Immature natural killer cell (primary cell): ENCODE measurements around the gene PBX1. TPM values are rescaled to one million over a fixed set of nuclear protein-coding genes. Genes with fewer than 3 reads are reported as not detected.

ENCODE experiments used
- DNase-seq, 3 donors: peaks; one replicate each; pipeline ENCODE4 v3.0.0; 2022; ENCODE audit warnings: mixed read lengths in 1 of 3
- H3K27ac Mint-ChIP-seq, 6 donors: one replicate each; pipeline ENCODE4 v1.8.0; 2020; ENCODE audit warnings: mixed read lengths in 6 of 6, mild to moderate bottlenecking in 5 of 6, inconsistent platforms in 4 of 6, moderate library complexity in 3 of 6
- H3K27me3 Mint-ChIP-seq, 3 donors: one replicate each; pipeline ENCODE4 v1.8.0; 2020 to 2021; ENCODE audit warnings: low read depth in 3 of 3, mild to moderate bottlenecking in 3 of 3, mixed read lengths in 3 of 3, moderate library complexity in 3 of 3, inconsistent platforms in 1 of 3
- H3K36me3 Mint-ChIP-seq, 3 donors: one replicate each; pipeline ENCODE4 v1.8.0; 2020; ENCODE audit warnings: mixed read lengths in 3 of 3, inconsistent platforms in 2 of 3, mild to moderate bottlenecking in 2 of 3
- H3K4me1 Mint-ChIP-seq, 2 donors: one replicate each; pipeline ENCODE4 v1.8.0; 2020; ENCODE audit warnings: inconsistent platforms in 2 of 2, mild to moderate bottlenecking in 2 of 2, mixed read lengths in 2 of 2, moderate library complexity in 1 of 2
- H3K4me3 Mint-ChIP-seq, 5 donors: one replicate each; pipeline ENCODE4 v1.8.0; 2020; ENCODE audit warnings: mild to moderate bottlenecking in 5 of 5, mixed read lengths in 5 of 5, inconsistent platforms in 3 of 5, moderate library complexity in 3 of 5
- H3K9me3 Mint-ChIP-seq, 6 donors: one replicate each; pipeline ENCODE4 v1.8.0; 2020; ENCODE audit warnings: mild to moderate bottlenecking in 6 of 6, mixed read lengths in 6 of 6, inconsistent platforms in 4 of 6, moderate library complexity in 3 of 6
- polyA plus RNA-seq, 3 donors: library from polyadenylated mRNA; unstranded; fragments of 300-500 nt; fragmentation: Illumina TruSeq; gene quantifications; one replicate each; pipeline ENCODE4 v1.2.3, GENCODE V29; 2021

The PBX1 gene
- polyA plus RNA-seq, 3 donors from 2014 or later: 0.40 to 0.72 TPM; not detected in 1

- Mint-ChIP-seq H3K36me3 (no peaks in the 10 kb centered on the region), H3K4me1 (no peaks in the 10 kb centered on the region), H3K4me3 (no peak overlapping the region), H3K27me3 (peaks cover 2 to 3% (median 2%) of the 10 kb centered on the region in 3 donors), H3K27ac (no peak overlapping the region), H3K9me3 (no peaks in the 10 kb centered on the region)
- no peak for DNase-seq
Observed at GRCh38 chr1:164605254-164606091, 46.5 kb downstream of the PBX1 start.

- Mint-ChIP-seq H3K4me1 (no peaks in the 10 kb centered on the region), H3K27me3 (peaks cover 2 to 3% (median 2%) of the 10 kb centered on the region in 3 donors), H3K36me3 (no peaks in the 10 kb centered on the region), H3K4me3 (no peak overlapping the region), H3K9me3 (no peaks in the 10 kb centered on the region), H3K27ac (no peak overlapping the region)
- DNase-seq: no peak
Observed at GRCh38 chr1:164607351-164607750, 48.4 kb downstream of the PBX1 start.

- no peaks in the 10 kb centered on the region for H3K36me3 Mint-ChIP-seq
- no peak for DNase-seq
- H3K9me3 Mint-ChIP-seq: no peaks in the 10 kb centered on the region
- no peaks in the 10 kb centered on the region for H3K4me1 Mint-ChIP-seq
- H3K27me3 Mint-ChIP-seq: peaks cover 2 to 3% (median 2%) of the 10 kb centered on the region in 3 donors
- no peak overlapping the region for H3K4me3 Mint-ChIP-seq
- H3K27ac Mint-ChIP-seq: no peak overlapping the region
Observed at GRCh38 chr1:164608651-164609057, 49.7 kb downstream of the PBX1 start.

GRCh38 chr1:164609089-164609488 lies 50.1 kb downstream of the PBX1 start:
- peaks cover 2 to 4% (median 3%) of the 10 kb centered on the region in 3 donors for H3K27me3 Mint-ChIP-seq
- no peaks in the 10 kb centered on the region for H3K36me3 Mint-ChIP-seq
- H3K27ac Mint-ChIP-seq: no peak overlapping the region
- no peak for DNase-seq
- H3K4me3 Mint-ChIP-seq: no peak overlapping the region
- H3K9me3 Mint-ChIP-seq: no peaks in the 10 kb centered on the region
- H3K4me1 Mint-ChIP-seq: no peaks in the 10 kb centered on the region

GRCh38 chr1:164610538-164611222 lies 51.7 kb downstream of the PBX1 start:
- no peaks in the 10 kb centered on the region for H3K9me3 Mint-ChIP-seq
- no peaks in the 10 kb centered on the region for H3K4me1 Mint-ChIP-seq
- H3K27ac Mint-ChIP-seq: no peak overlapping the region
- no peak for DNase-seq
- H3K27me3 Mint-ChIP-seq: peaks cover 2 to 7% (median 4%) of the 10 kb centered on the region in 3 donors
- H3K4me3 Mint-ChIP-seq: no peak overlapping the region
- H3K36me3 Mint-ChIP-seq: no peaks in the 10 kb centered on the region

- Mint-ChIP-seq H3K4me1 (no peaks in the 10 kb centered on the region), H3K27me3 (peaks cover 2 to 7% (median 6%) of the 10 kb centered on the region in 3 donors), H3K4me3 (no peak overlapping the region), H3K36me3 (no peaks in the 10 kb centered on the region), H3K27ac (no peak overlapping the region), H3K9me3 (no peaks in the 10 kb centered on the region)
- DNase-seq: no peak
Observed at GRCh38 chr1:164611754-164612642, 53.0 kb downstream of the PBX1 start.

GRCh38 chr1:164613176-164613575 lies 54.2 kb downstream of the PBX1 start:
- Mint-ChIP-seq H3K9me3 (no peaks in the 10 kb centered on the region), H3K27me3 (peaks cover 0 to 7% (median 6%) of the 10 kb centered on the region in 3 donors), H3K4me1 (no peaks in the 10 kb centered on the region), H3K36me3 (no peaks in the 10 kb centered on the region), H3K4me3 (no peak overlapping the region), H3K27ac (no peak overlapping the region)
- no peak for DNase-seq

- no peaks in the 10 kb centered on the region for H3K36me3 Mint-ChIP-seq
- no peak overlapping the region for H3K27ac Mint-ChIP-seq
- H3K4me3 Mint-ChIP-seq: no peak overlapping the region
- no peaks in the 10 kb centered on the region for H3K9me3 Mint-ChIP-seq
- no peaks in the 10 kb centered on the region for H3K4me1 Mint-ChIP-seq
- peaks cover 0 to 6% (median 6%) of the 10 kb centered on the region in 3 donors for H3K27me3 Mint-ChIP-seq
- no peak for DNase-seq
Observed at GRCh38 chr1:164614316-164614715, 55.3 kb downstream of the PBX1 start.

- H3K27ac Mint-ChIP-seq: no peak overlapping the region
- DNase-seq: no peak
- no peaks in the 10 kb centered on the region for H3K36me3 Mint-ChIP-seq
- H3K4me3 Mint-ChIP-seq: no peak overlapping the region
- no peaks in the 10 kb centered on the region for H3K9me3 Mint-ChIP-seq
- H3K27me3 Mint-ChIP-seq: peaks cover 0 to 11% (median 8%) of the 10 kb centered on the region in 3 donors
- H3K4me1 Mint-ChIP-seq: no peaks in the 10 kb centered on the region
Observed at GRCh38 chr1:164617377-164618201, 58.6 kb downstream of the PBX1 start.

GRCh38 chr1:164618202-164618564 lies 59.2 kb downstream of the PBX1 start:
- no peak overlapping the region for H3K4me3 Mint-ChIP-seq

GRCh38 chr1:164619006-164619784 lies 60.2 kb downstream of the PBX1 start:
- no peak overlapping the region for H3K4me3 Mint-ChIP-seq
- peaks cover 0 to 10% (median 5%) of the 10 kb centered on the region in 3 donors for H3K27me3 Mint-ChIP-seq
- H3K9me3 Mint-ChIP-seq: no peaks in the 10 kb centered on the region
- no peak overlapping the region for H3K27ac Mint-ChIP-seq
- no peaks in the 10 kb centered on the region for H3K4me1 Mint-ChIP-seq
- DNase-seq: no peak
- H3K36me3 Mint-ChIP-seq: no peaks in the 10 kb centered on the region

More at GRCh38 chr1:164618202-164618564, 59.2 kb downstream of the PBX1 start:
- no peaks in the 10 kb centered on the region for H3K9me3 Mint-ChIP-seq
- no peak overlapping the region for H3K27ac Mint-ChIP-seq
- no peaks in the 10 kb centered on the region for H3K36me3 Mint-ChIP-seq
- peaks cover 0 to 11% (median 8%) of the 10 kb centered on the region in 3 donors for H3K27me3 Mint-ChIP-seq
- DNase-seq: no peak
- H3K4me1 Mint-ChIP-seq: no peaks in the 10 kb centered on the region

GRCh38 chr1:164622068-164622845 lies 63.3 kb downstream of the PBX1 start:
- H3K4me3 Mint-ChIP-seq: no peak overlapping the region
- DNase-seq: no peak
- peaks cover 0 to 4% of the 10 kb centered on the region in 2 donors for H3K4me1 Mint-ChIP-seq
- no peak overlapping the region for H3K27ac Mint-ChIP-seq
- H3K36me3 Mint-ChIP-seq: no peaks in the 10 kb centered on the region
- peaks cover 0 to under 1% (median 0%) of the 10 kb centered on the region in 6 donors for H3K9me3 Mint-ChIP-seq
- peaks cover under 1 to 8% (median 5%) of the 10 kb centered on the region in 3 donors for H3K27me3 Mint-ChIP-seq
